IPS-18c (cell line): ENCODE results near the gene BLNK.

ENCODE experiments used
- H3K4me3 ChIP-seq: 2 replicates; pipeline ENCODE4 v1.7.0; 2013; ENCODE audit warnings: low read depth, mild to moderate bottlenecking, low read length, moderate library complexity; ENCODE audit not compliant: insufficient read depth
- H3K9me3 ChIP-seq: one replicate; pipeline ENCODE4 v1.6.1; 2013; ENCODE audit warnings: mild to moderate bottlenecking, low read length, moderate library complexity; ENCODE audit not compliant: control insufficient read depth, insufficient read depth

BLNK gene

DNA sequence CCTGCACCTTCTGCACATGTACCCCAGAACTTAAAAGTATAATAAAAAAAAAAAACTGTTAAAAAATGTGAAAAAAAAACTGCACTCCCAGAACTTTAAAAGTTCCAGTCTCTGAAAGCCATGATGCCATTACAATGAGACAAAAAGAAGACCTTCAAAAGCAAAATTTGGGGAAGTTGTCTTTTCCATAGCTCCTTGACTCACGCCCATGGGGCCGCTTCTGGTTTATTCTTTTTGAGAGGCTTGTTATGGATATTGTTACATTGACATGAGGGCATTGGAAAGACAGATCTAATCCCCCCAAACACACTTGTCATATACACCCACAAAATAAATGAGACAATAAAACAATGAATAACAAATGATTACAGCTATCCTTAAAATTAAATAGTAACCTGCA is 798 bp downstream of the BLNK start:
- no peaks in the 10 kb centered on the region for H3K9me3 ChIP-seq
- H3K4me3 ChIP-seq, result no peak overlapping the region

DNA sequence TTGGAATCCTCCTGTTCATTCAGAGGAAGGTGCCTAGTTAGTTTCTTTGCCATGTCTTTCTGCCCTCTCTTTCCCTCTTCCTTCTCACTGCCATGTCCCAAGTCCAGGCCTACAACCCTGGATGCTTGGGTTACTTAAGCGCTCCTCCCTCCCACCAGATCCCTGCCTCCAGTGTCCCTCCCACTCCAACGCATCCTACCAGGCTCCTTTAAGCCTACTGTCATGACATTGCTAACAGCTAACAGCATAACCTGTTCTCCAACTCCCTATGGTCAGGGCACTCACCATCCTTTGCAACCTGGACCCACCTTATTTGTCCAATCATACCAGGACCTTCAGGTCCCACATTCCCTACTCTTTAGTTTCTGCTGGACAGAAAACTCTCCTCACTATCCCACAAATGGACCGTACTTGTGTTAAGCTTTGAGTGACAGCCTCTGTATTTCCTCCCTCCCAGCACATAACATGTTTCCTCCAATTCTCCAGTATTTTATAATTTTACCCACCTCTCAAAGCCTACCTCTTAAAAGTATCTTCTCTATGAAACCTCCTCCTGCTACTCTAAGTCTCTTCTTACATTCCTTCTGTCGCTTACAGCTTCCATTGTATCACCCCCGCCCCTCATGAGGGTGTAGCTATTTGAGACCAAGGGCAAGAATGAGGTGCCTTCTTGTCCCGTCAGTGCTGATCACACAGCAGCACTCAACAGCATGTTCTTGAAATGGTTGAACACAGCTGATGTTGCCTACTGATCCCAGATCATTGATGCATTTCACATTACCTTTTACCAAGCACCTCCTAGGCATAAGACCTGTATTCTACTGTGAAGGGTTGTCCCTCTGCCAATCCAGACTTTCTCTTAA is 1.7 kb downstream of the BLNK start:
- H3K4me3 ChIP-seq, result no peak overlapping the region
- no peaks in the 10 kb centered on the region for H3K9me3 ChIP-seq

DNA sequence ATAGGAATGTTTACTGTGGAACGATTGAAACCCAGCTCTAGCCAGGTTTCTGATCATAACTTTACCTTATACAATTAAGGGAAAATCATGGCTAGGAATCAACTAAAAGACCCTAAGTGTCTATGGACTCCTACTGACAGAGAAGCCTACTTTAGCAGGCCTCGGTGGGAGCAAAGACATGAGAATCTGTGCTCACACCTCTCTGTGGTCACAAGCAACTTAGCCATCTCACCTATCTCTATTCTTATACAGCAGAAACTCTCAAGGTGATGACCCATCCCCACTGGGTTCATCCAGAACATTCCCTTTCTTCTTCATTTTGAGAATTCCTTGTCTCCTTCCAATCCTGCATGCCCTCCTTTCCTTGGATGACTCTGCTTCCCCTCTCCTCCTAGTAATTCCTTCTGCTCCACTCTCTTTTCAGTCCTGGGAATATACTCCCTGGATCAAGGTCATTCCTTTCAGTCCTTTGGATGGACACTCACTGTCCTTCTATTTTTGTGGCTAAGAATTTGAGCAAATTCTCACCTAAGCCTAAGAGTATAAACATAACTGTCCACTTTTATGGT is 2.9 kb downstream of the BLNK start:
- H3K4me3 ChIP-seq, result no peak overlapping the region

DNA sequence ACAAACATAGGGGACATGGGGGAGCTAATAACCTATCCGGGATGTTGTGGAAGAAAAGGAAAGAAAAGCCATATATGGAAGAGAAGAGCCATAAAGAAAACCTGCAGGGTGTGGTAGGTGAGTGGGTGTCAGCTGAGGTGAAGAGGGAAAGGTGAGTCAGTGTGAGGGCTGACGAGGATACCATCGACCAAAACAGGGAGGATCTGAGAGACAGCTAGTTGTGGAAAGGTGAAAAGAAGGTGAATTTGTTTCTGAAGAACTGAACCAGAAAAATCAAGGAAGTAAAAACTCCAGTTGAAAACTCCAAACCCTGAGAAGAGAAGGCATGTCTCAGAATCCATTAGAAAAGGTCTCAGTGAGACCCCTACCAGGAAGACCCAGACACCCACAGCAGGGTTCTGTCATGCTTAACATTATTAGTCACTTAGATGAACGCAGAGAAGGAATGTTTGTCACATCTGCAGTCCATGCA is 4.1 kb downstream of the BLNK start:
- Histone ChIP-seq H3K9me3 (no peaks in the 10 kb centered on the region), H3K4me3 (no peak overlapping the region)

More for the DNA sequence above, 2.9 kb downstream of the BLNK start:
- H3K9me3 ChIP-seq, result no peaks in the 10 kb centered on the region

GRCh38 chr10:96266118-96266770 is 5.1 kb downstream of the BLNK start:
- Histone ChIP-seq H3K9me3 (no peaks in the 10 kb centered on the region), H3K4me3 (no peak overlapping the region)

DNA sequence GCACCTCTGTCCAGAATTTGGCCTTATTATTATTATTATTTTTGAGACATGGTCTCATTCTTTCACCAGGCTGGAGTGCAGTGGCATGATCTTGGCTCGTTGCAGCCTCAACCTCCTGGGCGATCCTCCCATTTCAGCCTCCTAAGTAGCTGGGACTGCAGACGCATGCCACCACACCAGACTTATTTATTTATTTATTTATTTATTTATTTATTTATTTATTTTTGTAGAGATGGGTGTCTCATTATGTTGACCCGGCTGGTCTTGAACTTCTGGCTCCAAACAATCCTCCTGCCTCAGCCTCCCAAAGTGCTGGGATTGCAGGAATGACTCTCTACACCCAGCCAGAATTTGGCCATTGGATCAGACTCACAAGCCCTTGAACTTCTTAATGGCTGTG is 6.4 kb downstream of the BLNK start:
- H3K4me3 ChIP-seq, result no peak overlapping the region
- H3K9me3 ChIP-seq, result no peaks in the 10 kb centered on the region

DNA sequence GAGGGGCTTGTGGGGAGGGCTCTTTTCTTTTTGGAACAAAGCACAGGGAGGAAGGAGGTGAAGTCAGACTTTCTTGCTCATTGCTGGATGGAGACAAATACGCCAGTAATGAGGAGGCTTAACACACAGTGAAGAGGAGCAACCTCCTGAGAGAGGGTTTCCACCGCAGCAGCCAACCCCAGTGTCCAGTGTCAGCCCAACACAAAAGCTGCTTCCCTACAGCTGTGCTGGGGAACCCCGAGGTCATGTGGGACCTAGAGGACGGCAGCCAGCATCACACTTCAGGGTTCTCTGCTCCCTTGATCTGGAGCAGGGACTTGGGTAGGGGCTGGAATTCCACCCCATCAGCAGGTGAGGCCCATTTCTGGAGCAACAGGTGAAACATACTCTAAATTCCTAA is 7.7 kb downstream of the BLNK start:
- no peak overlapping the region for H3K4me3 ChIP-seq
- H3K9me3 ChIP-seq, result no peaks in the 10 kb centered on the region

GRCh38 chr10:96263176-96263575 is 8.2 kb downstream of the BLNK start:
- Histone ChIP-seq H3K4me3 (no peak overlapping the region), H3K9me3 (no peaks in the 10 kb centered on the region)

DNA sequence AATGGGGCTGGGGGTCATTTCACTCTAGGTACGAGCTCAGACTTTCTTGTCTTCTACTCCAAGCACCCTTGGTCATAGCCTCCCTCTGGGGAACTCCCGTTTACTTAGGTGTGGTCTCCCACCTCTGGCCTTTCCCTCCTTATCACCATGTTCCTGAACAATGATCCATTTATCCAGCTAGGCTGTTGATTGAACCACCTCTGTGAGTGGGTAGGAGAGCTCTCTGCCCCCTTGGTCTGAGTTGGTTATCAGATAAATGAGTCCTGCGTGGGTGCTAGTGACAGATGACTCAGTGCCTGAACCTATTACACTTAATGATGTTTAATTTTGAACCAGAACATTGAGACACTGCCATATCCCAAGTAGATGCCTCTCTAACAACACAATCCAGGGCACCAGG is 9.4 kb downstream of the BLNK start:
- H3K9me3 ChIP-seq, result no peaks in the 10 kb centered on the region
- H3K4me3 ChIP-seq, result no peak overlapping the region

DNA sequence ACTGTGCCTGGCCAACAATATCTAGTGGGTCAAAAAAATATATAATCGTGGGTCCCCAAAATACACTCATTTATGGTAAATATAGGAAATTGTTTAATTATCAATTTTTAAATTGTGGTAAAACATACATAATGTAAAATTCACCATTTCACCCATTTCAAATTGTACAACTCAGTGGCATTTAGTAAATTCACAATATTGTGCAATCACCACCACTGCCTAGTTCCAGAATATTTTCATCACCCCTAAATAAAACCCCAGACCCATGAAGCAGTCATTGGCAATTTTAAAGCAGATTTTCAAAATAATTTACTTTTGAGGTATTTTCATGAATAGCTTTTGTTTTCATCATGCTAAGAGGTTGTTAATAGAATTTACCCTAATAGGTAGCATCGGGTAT is 10.2 kb downstream of the BLNK start:
- H3K4me3 ChIP-seq, result no peak overlapping the region
- H3K9me3 ChIP-seq, result no peaks in the 10 kb centered on the region

DNA sequence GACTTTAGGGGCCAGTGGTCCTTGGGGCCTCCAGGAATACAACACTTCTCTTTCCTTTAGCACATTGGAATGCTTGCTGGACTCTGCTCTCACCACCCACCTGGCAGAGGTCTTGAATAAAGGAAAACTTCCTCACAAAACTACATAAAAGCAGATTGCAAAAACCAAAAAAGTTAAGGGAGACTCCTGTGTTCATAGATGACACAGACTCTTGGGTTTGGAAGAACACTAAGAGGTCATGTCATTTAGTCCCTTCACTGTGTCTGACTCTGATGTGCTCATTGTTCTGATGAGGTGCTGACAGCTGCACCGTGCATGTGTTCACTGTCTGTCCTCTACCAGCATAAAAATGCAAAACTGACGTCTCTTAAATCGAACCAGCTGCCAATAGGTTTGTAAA is 11.4 kb downstream of the BLNK start:
- no peaks in the 10 kb centered on the region for H3K9me3 ChIP-seq
- no peak overlapping the region for H3K4me3 ChIP-seq

GRCh38 chr10:96259150-96259549 is 12.2 kb downstream of the BLNK start:
- Histone ChIP-seq H3K4me3 (no peak overlapping the region), H3K9me3 (no peaks in the 10 kb centered on the region)

- Histone ChIP-seq H3K4me3 (no peak overlapping the region), H3K9me3 (no peaks in the 10 kb centered on the region)
Observed at GRCh38 chr10:96257944-96258343, 13.4 kb downstream of the BLNK start.

- no peak overlapping the region for H3K4me3 ChIP-seq
- no peaks in the 10 kb centered on the region for H3K9me3 ChIP-seq
Observed at GRCh38 chr10:96255549-96256333, 15.6 kb downstream of the BLNK start.

GRCh38 chr10:96254976-96255375 is 16.4 kb downstream of the BLNK start:
- H3K9me3 ChIP-seq, result no peaks in the 10 kb centered on the region
- no peak overlapping the region for H3K4me3 ChIP-seq

DNA sequence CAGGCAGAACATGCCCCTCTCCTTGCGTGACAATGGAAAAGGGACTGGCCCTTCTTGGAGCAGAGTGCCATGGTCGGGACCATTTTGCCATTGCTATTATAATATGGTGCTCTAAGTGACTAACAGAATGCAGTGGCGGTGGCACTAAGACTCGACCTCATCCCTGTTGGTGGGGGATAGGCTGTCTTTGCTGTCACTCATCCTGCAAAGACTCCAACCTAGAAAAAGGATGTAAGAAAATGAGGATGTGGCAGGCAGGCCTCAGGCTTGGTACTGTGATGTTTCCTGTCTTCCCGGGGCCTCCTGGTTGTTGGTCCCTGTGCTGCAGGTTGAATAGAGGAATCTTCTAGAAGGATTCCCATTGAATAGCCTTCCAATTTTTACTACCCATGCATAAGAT is 18.6 kb downstream of the BLNK start:
- no peak overlapping the region for H3K4me3 ChIP-seq

DNA sequence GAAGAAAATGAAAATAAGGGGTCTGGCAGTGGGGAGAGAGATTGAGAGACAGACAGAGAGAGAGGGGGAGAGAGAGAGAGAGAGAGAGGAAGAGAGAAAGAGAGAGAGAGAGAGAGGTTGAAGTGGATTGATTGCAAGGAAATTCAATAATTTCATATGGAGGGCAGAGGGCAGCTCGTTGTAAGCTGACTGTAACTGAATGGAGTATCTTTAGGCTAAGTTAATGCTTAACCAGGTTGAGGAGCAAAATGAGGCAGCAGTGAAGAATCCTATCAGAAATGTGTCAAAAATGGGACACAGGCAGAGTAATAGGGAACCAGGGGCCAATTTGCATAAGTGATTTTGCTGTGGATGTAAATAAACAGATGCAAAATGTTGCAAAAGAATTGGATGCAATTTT is 21.0 kb downstream of the BLNK start:
- Histone ChIP-seq H3K9me3 (no peaks in the 10 kb centered on the region), H3K4me3 (no peak overlapping the region)

More for the DNA sequence above, 18.6 kb downstream of the BLNK start:
- no peaks in the 10 kb centered on the region for H3K9me3 ChIP-seq
